ENCODE measurements around the gene ATP2C2.

Gene ATP2C2

DNA sequence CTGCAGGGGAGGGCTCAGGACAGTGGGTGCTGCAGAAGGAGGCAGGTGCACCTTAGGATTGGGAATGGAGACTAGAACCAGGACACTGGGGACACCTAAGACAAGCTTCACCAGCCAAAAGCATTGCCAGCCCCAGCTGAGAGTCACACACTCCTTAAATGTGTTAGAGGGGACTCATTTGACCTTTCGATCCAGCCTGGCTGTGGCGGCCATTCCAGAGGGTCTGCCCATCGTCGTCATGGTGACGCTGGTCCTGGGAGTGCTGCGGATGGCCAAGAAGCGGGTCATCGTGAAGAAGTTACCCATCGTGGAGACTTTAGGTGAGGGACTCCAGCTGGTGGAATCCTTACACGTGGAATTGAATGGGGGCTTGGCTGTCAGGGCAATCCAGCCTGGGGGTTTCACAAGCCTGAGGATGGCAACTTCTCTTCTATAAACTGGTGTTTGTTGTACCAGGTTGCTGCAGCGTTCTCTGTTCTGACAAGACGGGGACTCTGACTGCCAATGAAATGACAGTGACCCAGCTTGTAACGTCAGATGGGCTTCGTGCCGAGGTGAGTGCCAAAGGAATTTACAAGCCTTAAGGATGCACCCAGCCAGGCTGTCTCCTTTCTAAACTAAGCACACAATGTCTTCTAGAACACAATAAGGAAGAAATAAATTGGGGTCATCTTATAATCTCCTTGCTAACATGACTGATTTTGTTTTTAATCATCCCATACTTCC is 70.8 kb downstream of the ATP2C2 start:
- H3K36me3 ChIP-seq (ENCODE audit: control insufficient read depth in 2 of 2, insufficient read depth in 1 of 2, low read length in 2 of 2), result no peaks in the 10 kb centered on the region
- no peaks in the 10 kb centered on the region for H3K4me1 ChIP-seq (ENCODE audit: control insufficient read depth, insufficient read depth, low read length)
- no peak overlapping the region for H3K4me3 ChIP-seq (ENCODE audit: low read depth, low read length)
- CTCF ChIA-PET, result interaction anchor here (0.6 kb wide), 1 partner anchor 1543 kb away, joined by 3 read pairs; no protein-coding TSS in a partner anchor
- no peak overlapping the region for H3K27ac ChIP-seq (ENCODE audit: extremely low read depth, low read depth, low read length)
- POLR2A ChIA-PET, result no interaction called here
- TF ChIP-seq ZXDB (tag by site-specific recombination; IDR thresholded peaks at IDR 0.05) (no peak), ZNF23 (tag by site-specific recombination; IDR thresholded peaks at IDR 0.05; ENCODE audit: borderline replicate concordance) (no peak), ZNF549 (tag by site-specific recombination; IDR thresholded peaks at IDR 0.05) (no peak), ZBTB21 (tag by site-specific recombination; IDR thresholded peaks at IDR 0.05) (no peak), ZNF354C (tag by site-specific recombination; IDR thresholded peaks at IDR 0.05; ENCODE audit: borderline replicate concordance, low read depth) (no peak), ZNF585B (tag by site-specific recombination; IDR thresholded peaks at IDR 0.05) (no peak), ZNF121 (tag by site-specific recombination; IDR thresholded peaks at IDR 0.05) (no peak), HOXD13 (CRISPR knock-in tag; IDR thresholded peaks at IDR 0.05; ENCODE audit: borderline replicate concordance) (no peak), ZNF555 (tag by site-specific recombination; conservative IDR thresholded peaks at IDR 0.05) (no peak)
- TF ChIP-seq, protein P1, sequence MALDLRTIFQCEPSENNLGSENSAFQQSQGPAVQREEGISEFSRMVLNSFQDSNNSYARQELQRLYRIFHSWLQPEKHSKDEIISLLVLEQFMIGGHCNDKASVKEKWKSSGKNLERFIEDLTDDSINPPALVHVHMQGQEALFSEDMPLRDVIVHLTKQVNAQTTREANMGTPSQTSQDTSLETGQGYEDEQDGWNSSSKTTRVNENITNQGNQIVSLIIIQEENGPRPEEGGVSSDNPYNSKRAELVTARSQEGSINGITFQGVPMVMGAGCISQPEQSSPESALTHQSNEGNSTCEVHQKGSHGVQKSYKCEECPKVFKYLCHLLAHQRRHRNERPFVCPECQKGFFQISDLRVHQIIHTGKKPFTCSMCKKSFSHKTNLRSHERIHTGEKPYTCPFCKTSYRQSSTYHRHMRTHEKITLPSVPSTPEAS (tag by site-specific recombination; IDR thresholded peaks at IDR 0.05), result no peak
- TF ChIP-seq, protein P2, sequence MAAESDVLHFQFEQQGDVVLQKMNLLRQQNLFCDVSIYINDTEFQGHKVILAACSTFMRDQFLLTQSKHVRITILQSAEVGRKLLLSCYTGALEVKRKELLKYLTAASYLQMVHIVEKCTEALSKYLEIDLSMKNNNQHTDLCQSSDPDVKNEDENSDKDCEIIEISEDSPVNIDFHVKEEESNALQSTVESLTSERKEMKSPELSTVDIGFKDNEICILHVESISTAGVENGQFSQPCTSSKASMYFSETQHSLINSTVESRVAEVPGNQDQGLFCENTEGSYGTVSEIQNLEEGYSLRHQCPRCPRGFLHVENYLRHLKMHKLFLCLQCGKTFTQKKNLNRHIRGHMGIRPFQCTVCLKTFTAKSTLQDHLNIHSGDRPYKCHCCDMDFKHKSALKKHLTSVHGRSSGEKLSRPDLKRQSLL (tag by site-specific recombination; IDR thresholded peaks at IDR 0.05), result no peak
- TF ChIP-seq, protein P3, sequence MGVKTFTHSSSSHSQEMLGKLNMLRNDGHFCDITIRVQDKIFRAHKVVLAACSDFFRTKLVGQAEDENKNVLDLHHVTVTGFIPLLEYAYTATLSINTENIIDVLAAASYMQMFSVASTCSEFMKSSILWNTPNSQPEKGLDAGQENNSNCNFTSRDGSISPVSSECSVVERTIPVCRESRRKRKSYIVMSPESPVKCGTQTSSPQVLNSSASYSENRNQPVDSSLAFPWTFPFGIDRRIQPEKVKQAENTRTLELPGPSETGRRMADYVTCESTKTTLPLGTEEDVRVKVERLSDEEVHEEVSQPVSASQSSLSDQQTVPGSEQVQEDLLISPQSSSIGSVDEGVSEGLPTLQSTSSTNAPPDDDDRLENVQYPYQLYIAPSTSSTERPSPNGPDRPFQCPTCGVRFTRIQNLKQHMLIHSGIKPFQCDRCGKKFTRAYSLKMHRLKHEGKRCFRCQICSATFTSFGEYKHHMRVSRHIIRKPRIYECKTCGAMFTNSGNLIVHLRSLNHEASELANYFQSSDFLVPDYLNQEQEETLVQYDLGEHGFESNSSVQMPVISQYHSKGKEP (tag by site-specific recombination; IDR thresholded peaks at IDR 0.05), result no peak
- TF ChIP-seq, protein P4, sequence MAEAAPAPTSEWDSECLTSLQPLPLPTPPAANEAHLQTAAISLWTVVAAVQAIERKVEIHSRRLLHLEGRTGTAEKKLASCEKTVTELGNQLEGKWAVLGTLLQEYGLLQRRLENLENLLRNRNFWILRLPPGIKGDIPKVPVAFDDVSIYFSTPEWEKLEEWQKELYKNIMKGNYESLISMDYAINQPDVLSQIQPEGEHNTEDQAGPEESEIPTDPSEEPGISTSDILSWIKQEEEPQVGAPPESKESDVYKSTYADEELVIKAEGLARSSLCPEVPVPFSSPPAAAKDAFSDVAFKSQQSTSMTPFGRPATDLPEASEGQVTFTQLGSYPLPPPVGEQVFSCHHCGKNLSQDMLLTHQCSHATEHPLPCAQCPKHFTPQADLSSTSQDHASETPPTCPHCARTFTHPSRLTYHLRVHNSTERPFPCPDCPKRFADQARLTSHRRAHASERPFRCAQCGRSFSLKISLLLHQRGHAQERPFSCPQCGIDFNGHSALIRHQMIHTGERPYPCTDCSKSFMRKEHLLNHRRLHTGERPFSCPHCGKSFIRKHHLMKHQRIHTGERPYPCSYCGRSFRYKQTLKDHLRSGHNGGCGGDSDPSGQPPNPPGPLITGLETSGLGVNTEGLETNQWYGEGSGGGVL (tag by site-specific recombination; IDR thresholded peaks at IDR 0.05), result no peak
- TF ChIP-seq, protein P5, sequence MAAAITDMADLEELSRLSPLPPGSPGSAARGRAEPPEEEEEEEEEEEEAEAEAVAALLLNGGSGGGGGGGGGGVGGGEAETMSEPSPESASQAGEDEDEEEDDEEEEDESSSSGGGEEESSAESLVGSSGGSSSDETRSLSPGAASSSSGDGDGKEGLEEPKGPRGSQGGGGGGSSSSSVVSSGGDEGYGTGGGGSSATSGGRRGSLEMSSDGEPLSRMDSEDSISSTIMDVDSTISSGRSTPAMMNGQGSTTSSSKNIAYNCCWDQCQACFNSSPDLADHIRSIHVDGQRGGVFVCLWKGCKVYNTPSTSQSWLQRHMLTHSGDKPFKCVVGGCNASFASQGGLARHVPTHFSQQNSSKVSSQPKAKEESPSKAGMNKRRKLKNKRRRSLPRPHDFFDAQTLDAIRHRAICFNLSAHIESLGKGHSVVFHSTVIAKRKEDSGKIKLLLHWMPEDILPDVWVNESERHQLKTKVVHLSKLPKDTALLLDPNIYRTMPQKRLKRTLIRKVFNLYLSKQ (tag by site-specific recombination; IDR thresholded peaks at IDR 0.05; ENCODE audit: borderline replicate concordance), result no peak
- TF ChIP-seq, protein P6, sequence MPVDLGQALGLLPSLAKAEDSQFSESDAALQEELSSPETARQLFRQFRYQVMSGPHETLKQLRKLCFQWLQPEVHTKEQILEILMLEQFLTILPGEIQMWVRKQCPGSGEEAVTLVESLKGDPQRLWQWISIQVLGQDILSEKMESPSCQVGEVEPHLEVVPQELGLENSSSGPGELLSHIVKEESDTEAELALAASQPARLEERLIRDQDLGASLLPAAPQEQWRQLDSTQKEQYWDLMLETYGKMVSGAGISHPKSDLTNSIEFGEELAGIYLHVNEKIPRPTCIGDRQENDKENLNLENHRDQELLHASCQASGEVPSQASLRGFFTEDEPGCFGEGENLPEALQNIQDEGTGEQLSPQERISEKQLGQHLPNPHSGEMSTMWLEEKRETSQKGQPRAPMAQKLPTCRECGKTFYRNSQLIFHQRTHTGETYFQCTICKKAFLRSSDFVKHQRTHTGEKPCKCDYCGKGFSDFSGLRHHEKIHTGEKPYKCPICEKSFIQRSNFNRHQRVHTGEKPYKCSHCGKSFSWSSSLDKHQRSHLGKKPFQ (tag by site-specific recombination; IDR thresholded peaks at IDR 0.05), result no peak
- no peaks in the 10 kb centered on the region for H3K9me3 ChIP-seq (ENCODE audit: control insufficient read depth, insufficient read depth, low read depth, low read length)

All from HEK293 (cell line).